ENCODE measurements around the gene ZFYVE28. TPM values are rescaled to one million over a fixed set of nuclear protein-coding genes. Genes with fewer than 3 reads are reported as not detected.

The ZFYVE28 gene
- total RNA-seq, 1 donor from 2014 or later: 0.44 TPM

DNA sequence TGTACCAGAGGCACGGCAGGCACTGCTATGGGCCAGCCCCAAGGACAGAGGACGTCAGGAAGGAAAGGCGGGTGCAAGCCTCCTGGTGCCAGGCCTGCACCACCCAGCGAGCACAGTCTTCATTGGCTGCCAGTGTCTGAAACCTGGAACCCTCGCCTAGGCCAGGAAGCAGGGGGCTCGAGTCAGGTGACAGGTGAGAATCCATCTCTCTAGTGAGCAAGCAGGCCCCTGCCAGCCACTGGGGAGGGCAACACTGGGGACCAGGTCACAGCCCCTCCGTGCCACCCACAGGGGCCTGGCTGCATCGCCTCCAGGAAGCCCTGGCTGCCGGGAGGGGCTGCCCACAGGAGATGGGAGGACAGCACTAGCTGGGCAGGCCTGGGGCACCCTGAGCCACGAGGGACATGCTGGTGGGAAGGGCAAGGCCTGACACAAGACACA is 169.6 kb downstream of the ZFYVE28 start:
- no peak for DNase-seq (ENCODE audit: low spot score)
- Mint-ChIP-seq H3K27me3 (ENCODE audit: unreplicated experiment) (peaks cover 16% of the 10 kb centered on the region), H3K4me1 (ENCODE audit: unreplicated experiment) (peaks cover 3% of the 10 kb centered on the region), H3K9me3 (ENCODE audit: unreplicated experiment) (no peaks in the 10 kb centered on the region), H3K36me3 (ENCODE audit: low read depth, unreplicated experiment) (peaks cover 21% of the 10 kb centered on the region), H3K27ac (ENCODE audit: unreplicated experiment) (no peak overlapping the region), H3K4me3 (ENCODE audit: unreplicated experiment) (peak overlapping the region; percentile 7)
- TF ChIP-seq CTCF (IDR thresholded peaks at IDR 0.05; ENCODE audit: unreplicated experiment): no peak

DNA sequence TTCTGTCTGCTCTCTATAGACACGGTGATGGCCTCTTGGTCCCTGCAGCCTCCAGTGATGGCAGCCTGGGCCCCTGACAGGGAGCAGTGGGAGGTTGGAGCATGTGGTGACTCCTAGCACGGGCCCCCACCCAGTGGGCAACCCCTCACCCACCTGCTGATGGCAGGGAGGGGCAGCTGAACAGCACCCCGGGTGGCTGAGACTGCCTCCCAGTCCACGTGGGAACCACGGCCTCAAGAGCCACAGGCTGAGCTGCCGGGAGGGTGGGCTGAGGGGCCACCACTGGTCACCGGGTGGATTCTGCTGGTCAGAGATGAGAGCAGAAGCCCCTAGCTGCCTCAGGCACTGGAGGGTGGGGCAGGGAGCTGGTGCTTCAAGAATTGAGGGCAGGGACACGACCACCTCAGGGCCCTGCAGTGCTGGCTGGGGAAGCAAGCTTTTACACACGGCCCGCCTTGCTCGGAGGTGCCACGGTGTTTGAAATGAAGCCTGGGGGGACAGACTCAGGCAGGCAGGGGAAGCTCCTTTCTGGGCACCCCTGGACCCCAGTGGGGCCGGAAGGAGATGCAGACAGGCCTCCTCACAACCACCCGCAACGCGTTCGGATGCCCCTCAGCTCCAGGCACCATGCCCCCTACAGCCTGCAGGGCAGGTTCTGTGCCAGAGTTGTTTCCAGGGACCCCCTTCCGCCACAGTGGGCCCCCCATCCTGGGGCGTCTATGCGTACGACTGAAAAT is 170.2 kb downstream of the ZFYVE28 start:
- no peak for TF ChIP-seq CTCF (IDR thresholded peaks at IDR 0.05; ENCODE audit: unreplicated experiment)
- Mint-ChIP-seq H3K36me3 (ENCODE audit: low read depth, unreplicated experiment) (peaks cover 20% of the 10 kb centered on the region), H3K27me3 (ENCODE audit: unreplicated experiment) (peaks cover 15% of the 10 kb centered on the region), H3K4me3 (ENCODE audit: unreplicated experiment) (no peak overlapping the region), H3K4me1 (ENCODE audit: unreplicated experiment) (peaks cover 6% of the 10 kb centered on the region), H3K27ac (ENCODE audit: unreplicated experiment) (no peak overlapping the region), H3K9me3 (ENCODE audit: unreplicated experiment) (no peaks in the 10 kb centered on the region)
- no peak for DNase-seq (ENCODE audit: low spot score)

DNA sequence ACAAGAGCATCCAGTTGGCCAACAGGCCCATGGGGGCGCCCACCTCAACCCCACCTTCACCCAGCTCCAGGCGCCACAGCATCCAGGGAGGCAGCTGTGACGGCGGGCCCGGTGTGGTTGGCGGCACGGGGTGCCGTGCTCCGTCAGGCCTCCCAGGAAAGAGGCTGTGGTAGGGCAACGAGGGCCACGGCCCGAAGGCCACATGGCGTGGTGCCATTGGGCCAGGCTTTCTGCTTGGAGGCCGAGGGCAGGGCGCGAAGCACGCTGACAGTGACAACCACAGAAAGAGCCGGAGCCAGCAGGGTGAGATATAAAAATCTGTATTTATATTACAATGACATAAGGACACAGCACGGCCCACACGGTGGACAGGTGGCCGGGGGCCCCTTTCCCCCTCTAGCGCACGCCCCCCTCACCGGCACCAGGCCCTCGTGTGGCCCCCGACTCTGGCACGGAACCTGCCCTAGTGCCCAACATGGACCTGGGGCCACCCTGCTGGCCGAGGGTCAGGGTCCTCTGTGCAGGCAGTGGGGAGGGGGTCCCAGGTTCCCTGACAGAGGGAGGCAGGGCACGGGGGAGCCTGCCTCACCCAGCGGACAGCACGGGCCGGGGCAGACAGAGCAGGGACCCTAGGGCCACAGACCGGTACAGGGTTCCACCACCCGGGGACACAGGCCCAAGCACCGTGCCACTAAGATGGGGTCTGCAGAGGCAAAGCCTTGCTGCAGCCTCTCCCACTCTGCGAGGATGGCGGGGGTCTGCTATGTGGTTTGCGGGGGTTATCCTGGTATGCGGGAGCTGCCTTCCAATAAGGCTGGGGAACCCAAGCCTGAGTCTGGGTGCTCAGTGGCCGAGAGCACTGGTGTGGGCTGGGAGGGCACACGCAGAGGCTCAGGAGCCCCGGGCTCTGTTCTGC is 171.1 kb downstream of the ZFYVE28 start:
- Mint-ChIP-seq H3K36me3 (ENCODE audit: low read depth, unreplicated experiment) (peaks cover 20% of the 10 kb centered on the region), H3K4me1 (ENCODE audit: unreplicated experiment) (peaks cover 6% of the 10 kb centered on the region), H3K4me3 (ENCODE audit: unreplicated experiment) (no peak overlapping the region), H3K9me3 (ENCODE audit: unreplicated experiment) (no peaks in the 10 kb centered on the region), H3K27me3 (ENCODE audit: unreplicated experiment) (peaks cover 14% of the 10 kb centered on the region), H3K27ac (ENCODE audit: unreplicated experiment) (no peak overlapping the region)
- DNase-seq (ENCODE audit: low spot score): peak; percentile 4
- no peak for TF ChIP-seq CTCF (IDR thresholded peaks at IDR 0.05; ENCODE audit: unreplicated experiment)

- Mint-ChIP-seq H3K36me3 (ENCODE audit: low read depth, unreplicated experiment) (peaks cover 16% of the 10 kb centered on the region), H3K4me3 (ENCODE audit: unreplicated experiment) (no peak overlapping the region), H3K4me1 (ENCODE audit: unreplicated experiment) (peaks cover 6% of the 10 kb centered on the region), H3K9me3 (ENCODE audit: unreplicated experiment) (no peaks in the 10 kb centered on the region), H3K27ac (ENCODE audit: unreplicated experiment) (no peak overlapping the region), H3K27me3 (ENCODE audit: unreplicated experiment) (peaks cover 10% of the 10 kb centered on the region)
- no peak for TF ChIP-seq CTCF (IDR thresholded peaks at IDR 0.05; ENCODE audit: unreplicated experiment)
- peak; percentile 3 for DNase-seq (ENCODE audit: low spot score)
Observed at GRCh38 chr4:2246384-2247127, 171.9 kb downstream of the ZFYVE28 start.

Data from endothelial cell (in vitro differentiated cells).